Activated CD4-positive, alpha-beta memory T cell treated with anti-CD3 and anti-CD28 coated beads for 36 hours (primary cell): ENCODE results near the gene CSNK2B. TPM values are rescaled to one million over a fixed set of nuclear protein-coding genes. Genes with fewer than 3 reads are reported as not detected.
A peak's percentile ranks its signal among the peaks of the same experiment; 100 is the strongest.

Experiments
- CTCF ChIA-PET: fragments of 350-600 bp; sonication (Branson Sonifier 250); formaldehyde crosslinking; loops from one replicate; lab custom pipeline; 2021; ENCODE audit warnings: antibody characterized with exemption, inconsistent platforms; lab: Charles Lee
- POLR2A ChIA-PET: fragments of 350-600 bp; sonication (Branson Sonifier 250); formaldehyde crosslinking; loops from one replicate; lab custom pipeline; 2021; ENCODE audit warnings: antibody characterized with exemption; lab: Charles Lee
- DNase-seq: peaks from one replicate; pipeline ENCODE4 v3.0.0-alpha.2; 2020
- H3K27ac Mint-ChIP-seq: one replicate; pipeline ENCODE4 v1.8.0; 2021; ENCODE audit warnings: mixed read lengths
- H3K27me3 Mint-ChIP-seq: one replicate; pipeline ENCODE4 v1.8.0; 2021; ENCODE audit warnings: mixed read lengths
- H3K36me3 Mint-ChIP-seq: one replicate; pipeline ENCODE4 v1.8.0; 2021; ENCODE audit warnings: mixed read lengths
- H3K4me1 Mint-ChIP-seq: one replicate; pipeline ENCODE4 v1.8.0; 2021; ENCODE audit warnings: low read depth, mixed read lengths
- H3K4me3 Mint-ChIP-seq: one replicate; pipeline ENCODE4 v1.8.0; 2021; ENCODE audit warnings: mild to moderate bottlenecking, mixed read lengths
- H3K9me3 Mint-ChIP-seq: one replicate; pipeline ENCODE4 v1.8.0; 2021; ENCODE audit warnings: mixed read lengths
- intact Hi-C: fragments of 100-400 bp; cut with micrococcal nuclease; formaldehyde crosslinking; loops from one replicate; pipeline ENCODE4 v1.15.1; 2023
- total RNA-seq, 2 experiments: library from RNA; stranded (reverse); gene quantifications; one replicate each; pipeline ENCODE4 v1.2.3, GENCODE V29; 2021

CSNK2B gene
- total RNA-seq = 100 to 1,000 TPM; 227 to 234 TPM

GRCh38 chr6:31665501-31666336 is at the start of gene CSNK2B:
TSS of gene CSNK2B (plus strand) at chr6:31666080. CDS start at chr6:31666832, 752 bp downstream.
- Mint-ChIP-seq H3K27me3 (no peaks in the 10 kb centered on the region), H3K36me3 (peaks cover 66% of the 10 kb centered on the region), H3K4me1 (peaks cover 61% of the 10 kb centered on the region), H3K27ac (peak within 1 kb of the TSS; percentile 95), H3K9me3 (no peaks in the 10 kb centered on the region), H3K4me3 (peak within 1 kb of the TSS; percentile 88)
- ChIA-PET POLR2A (interaction anchor here (0.6 to 6.0 kb wide), 12 partner anchors 12 to 197 kb away, joined by 3 to 92 read pairs (median 4); partner anchors contain the start of genes APOM, BAG6, CLIC1 and DDX39B), CTCF (interaction anchor here (1.0 to 1.1 kb wide), 2 partner anchors 24 to 73 kb away, joined by 3 to 4 read pairs; no protein-coding TSS in a partner anchor)
- intact Hi-C loops = loop anchor here (1.0 to 2.0 kb wide), 10 partner anchors 13 to 293 kb away; partner anchors contain the start of genes ABHD16A, BAG6, EHMT2 and HSPA1B
- DNase-seq = peak; percentile 99

DNA sequence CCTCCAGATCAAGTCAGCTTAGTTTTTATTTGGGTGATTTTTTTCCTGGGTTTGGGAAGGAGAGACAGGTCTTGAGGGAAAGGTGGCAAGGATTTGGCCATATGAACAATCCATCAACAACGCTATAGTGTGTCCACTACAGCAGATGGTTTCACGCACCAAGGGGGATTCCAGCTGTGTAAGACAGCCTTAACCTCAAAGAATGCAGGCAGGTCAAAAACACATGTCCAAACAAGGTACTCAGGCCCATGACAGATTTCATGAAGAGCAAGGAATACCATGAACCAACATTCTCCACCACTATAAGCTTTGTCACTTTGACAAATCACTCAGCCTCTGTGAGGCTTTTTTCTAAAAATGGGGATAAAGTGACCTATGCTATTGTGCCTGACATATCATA is 48.9 kb upstream of the CSNK2B start:
- H3K36me3 Mint-ChIP-seq = peaks cover 8% of the 10 kb centered on the region
- no peak overlapping the region for H3K27ac Mint-ChIP-seq
- H3K9me3 Mint-ChIP-seq = no peaks in the 10 kb centered on the region
- peak overlapping the region; percentile 7 for H3K4me3 Mint-ChIP-seq
- CTCF ChIA-PET = interaction anchor here (2.2 to 4.5 kb wide), 2 partner anchors 19 to 66 kb away, joined by 7 to 22 read pairs; no protein-coding TSS in a partner anchor
- no peaks in the 10 kb centered on the region for H3K27me3 Mint-ChIP-seq
- H3K4me1 Mint-ChIP-seq = peaks cover 38% of the 10 kb centered on the region
- POLR2A ChIA-PET = no interaction called here
- no peak for DNase-seq
- intact Hi-C loops = loop anchor here (10.0 kb wide), 1 partner anchor 282 kb away; no protein-coding TSS in a partner anchor

- ChIA-PET POLR2A (interaction anchor here (0.8 to 3.5 kb wide), 7 partner anchors 33 to 352 kb away, joined by 3 to 26 read pairs (median 5); partner anchors contain the start of genes BAG6, DDX39B, DXO and GPANK1), CTCF (interaction anchor here (0.8 to 1.3 kb wide), 5 partner anchors 22 to 78 kb away, joined by 3 to 6 read pairs (median 3); partner anchors contain the start of genes DDX39B and NCR3)
- H3K4me3 Mint-ChIP-seq = peak overlapping the region; percentile 91
- H3K9me3 Mint-ChIP-seq = no peaks in the 10 kb centered on the region
- H3K27ac Mint-ChIP-seq = peak overlapping the region; percentile 98
- peak; percentile 98 for DNase-seq
- no peaks in the 10 kb centered on the region for H3K27me3 Mint-ChIP-seq
- peaks cover 47% of the 10 kb centered on the region for H3K4me1 Mint-ChIP-seq
- intact Hi-C loops = loop anchor here (1.0 to 10.0 kb wide), 9 partner anchors 32 to 348 kb away; partner anchors contain the start of genes ATP6V1G2, BAG6, DDX39B and HLA-C
- H3K36me3 Mint-ChIP-seq = peaks cover 31% of the 10 kb centered on the region
These were observed 45.9 kb upstream of the CSNK2B start for GRCh38 chr6:31619805-31620585.

DNA sequence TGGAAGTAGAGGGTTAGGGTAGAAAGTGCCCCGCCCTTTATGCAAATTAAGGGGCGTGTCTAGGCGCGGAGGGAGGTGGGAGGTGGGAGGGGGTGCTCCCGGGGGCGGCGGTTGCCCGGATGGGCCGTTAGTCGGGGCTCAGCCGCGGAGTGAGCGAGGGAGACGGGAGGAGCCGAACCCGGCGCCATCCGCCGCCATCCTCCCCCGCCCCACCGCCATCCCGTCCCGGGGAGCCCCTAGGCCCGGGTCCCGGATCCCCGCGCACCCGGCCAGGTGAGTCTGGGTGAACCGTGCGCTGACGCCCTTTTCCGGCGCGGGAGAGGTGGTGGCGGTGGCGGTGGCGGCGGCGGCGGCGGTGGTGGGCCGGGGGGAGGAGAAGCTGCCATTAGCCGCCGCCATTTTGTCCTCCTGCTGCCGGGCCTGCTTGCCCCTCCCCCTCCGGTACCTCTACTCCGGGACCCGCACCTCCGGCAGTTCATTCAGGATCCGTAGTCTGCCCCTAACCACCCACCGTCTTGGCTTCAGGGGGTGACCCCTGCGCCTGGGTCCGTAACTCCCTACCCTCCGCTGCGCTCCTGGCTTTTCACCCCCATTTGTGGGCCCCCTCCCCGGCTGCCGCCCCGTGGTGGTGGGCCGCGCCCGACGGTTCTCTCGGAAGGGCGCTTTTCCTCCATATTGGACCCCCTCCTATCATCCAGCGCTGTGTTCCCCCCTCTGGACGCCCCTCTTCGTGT is 45.1 kb upstream of the CSNK2B start, which contains the start of gene PRRC2A:
TSS of gene PRRC2A (plus strand) at position 130 of the 734 bp plus-strand sequence. CDS start 2,075 bp downstream, outside the sequence.
- intact Hi-C loops = loop anchor here (1.0 to 2.0 kb wide), 8 partner anchors 32 to 348 kb away; partner anchors contain the start of genes ATP6V1G2, BAG6, DDX39B and HLA-C
- H3K9me3 Mint-ChIP-seq = no peaks in the 10 kb centered on the region
- CTCF ChIA-PET = interaction anchor here (0.8 to 1.3 kb wide), 4 partner anchors 22 to 79 kb away, joined by 3 to 6 read pairs (median 5); partner anchors contain the start of gene DDX39B
- peaks cover 39% of the 10 kb centered on the region for H3K36me3 Mint-ChIP-seq
- peaks cover 40% of the 10 kb centered on the region for H3K4me1 Mint-ChIP-seq
- H3K27ac Mint-ChIP-seq = peak within 1 kb of the TSS; percentile 98
- no peak for DNase-seq
- peak within 1 kb of the TSS; percentile 91 for H3K4me3 Mint-ChIP-seq
- H3K27me3 Mint-ChIP-seq = no peaks in the 10 kb centered on the region
- POLR2A ChIA-PET = interaction anchor here (0.5 to 3.5 kb wide), 9 partner anchors 20 to 351 kb away, joined by 3 to 26 read pairs (median 5); partner anchors contain the start of genes BAG6, CSNK2B, DDX39B and DXO

DNA sequence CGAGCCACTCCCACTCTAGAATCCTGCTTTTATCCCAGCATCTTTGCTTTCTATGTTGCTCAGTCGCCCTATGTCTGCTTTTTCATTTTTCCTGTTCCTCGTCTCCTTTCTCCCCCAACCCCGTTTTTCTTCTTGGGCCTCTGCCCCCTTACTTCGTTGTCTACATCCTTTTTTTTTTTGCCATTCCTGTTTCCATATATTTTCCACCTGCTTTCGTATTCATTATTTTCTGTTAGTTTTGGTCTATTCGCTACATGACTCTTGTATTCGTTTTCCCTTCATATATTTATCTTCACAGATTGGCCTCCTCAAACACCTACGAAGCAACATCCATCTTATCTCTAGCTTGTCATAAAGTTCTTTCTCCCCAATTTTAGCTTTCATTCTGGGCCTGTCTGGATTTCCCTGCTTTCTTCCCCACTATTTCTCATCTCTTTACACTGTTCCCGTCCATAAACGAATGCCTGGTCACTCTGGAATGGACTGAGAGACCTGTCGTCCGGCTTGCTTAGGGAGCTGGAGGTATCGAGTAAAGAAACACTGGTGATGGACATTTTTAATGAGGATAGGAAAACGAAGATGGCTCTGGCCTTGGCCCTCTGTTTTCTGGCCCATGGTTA is 44.5 kb upstream of the CSNK2B start:
- H3K27ac Mint-ChIP-seq = peak overlapping the region; percentile 98
- DNase-seq = no peak
- peak overlapping the region; percentile 91 for H3K4me3 Mint-ChIP-seq
- peaks cover 45% of the 10 kb centered on the region for H3K36me3 Mint-ChIP-seq
- no peaks in the 10 kb centered on the region for H3K9me3 Mint-ChIP-seq
- CTCF ChIA-PET = interaction anchor here (0.9 to 1.9 kb wide), 6 partner anchors 21 to 75 kb away, joined by 3 to 9 read pairs (median 5); partner anchors contain the start of genes ATP6V1G2 and NFKBIL1
- peaks cover 33% of the 10 kb centered on the region for H3K4me1 Mint-ChIP-seq
- POLR2A ChIA-PET = interaction anchor here (0.5 to 3.5 kb wide), 9 partner anchors 13 to 350 kb away, joined by 3 to 26 read pairs (median 5); partner anchors contain the start of genes BAG6, CSNK2B, DDX39B and DXO
- no peaks in the 10 kb centered on the region for H3K27me3 Mint-ChIP-seq
- intact Hi-C loops = loop anchor here (2.0 kb wide), 1 partner anchor 53 kb away; no protein-coding TSS in a partner anchor

GRCh38 chr6:31621991-31622390 is 43.9 kb upstream of the CSNK2B start:
- Mint-ChIP-seq H3K9me3 (no peaks in the 10 kb centered on the region), H3K4me1 (peaks cover 28% of the 10 kb centered on the region), H3K27me3 (no peaks in the 10 kb centered on the region), H3K36me3 (peaks cover 47% of the 10 kb centered on the region), H3K4me3 (peak overlapping the region; percentile 91), H3K27ac (peak overlapping the region; percentile 98)
- intact Hi-C loops = loop anchor here (2.0 kb wide), 1 partner anchor 53 kb away; no protein-coding TSS in a partner anchor
- ChIA-PET CTCF (interaction anchor here (0.8 to 1.9 kb wide), 9 partner anchors 22 to 76 kb away, joined by 3 to 9 read pairs (median 3); partner anchors contain the start of genes ATP6V1G2, LTB and NFKBIL1), POLR2A (interaction anchor here (0.7 to 3.5 kb wide), 6 partner anchors 12 to 106 kb away, joined by 3 to 26 read pairs (median 6); partner anchors contain the start of genes BAG6, CSNK2B, GPANK1 and MCCD1)
- no peak for DNase-seq

DNA sequence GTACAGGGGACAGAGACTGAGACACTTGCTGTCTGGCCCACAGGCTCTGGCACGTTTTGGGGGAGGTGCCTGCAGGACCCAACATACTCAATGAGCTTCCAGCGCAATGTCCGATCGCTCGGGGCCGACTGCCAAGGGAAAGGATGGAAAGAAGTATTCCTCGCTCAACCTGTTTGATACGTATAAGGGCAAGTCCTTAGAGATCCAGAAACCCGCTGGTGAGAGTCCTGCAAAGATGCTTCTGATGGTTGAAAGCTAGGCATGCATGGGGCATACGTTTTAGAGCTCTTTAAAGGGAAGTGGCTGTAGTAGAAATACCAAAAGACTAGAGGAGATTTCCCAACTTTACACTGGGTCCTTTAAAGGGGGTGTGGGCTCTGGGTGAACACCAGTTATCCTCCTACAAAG is 43.2 kb upstream of the CSNK2B start:
- CTCF ChIA-PET = interaction anchor here (0.8 to 1.9 kb wide), 7 partner anchors 24 to 81 kb away, joined by 3 to 9 read pairs (median 3); partner anchors contain the start of genes ATP6V1G2, DDX39B, LTB and NFKBIL1
- intact Hi-C loops = no loop called here
- no peaks in the 10 kb centered on the region for H3K27me3 Mint-ChIP-seq
- peak overlapping the region; percentile 98 for H3K27ac Mint-ChIP-seq
- POLR2A ChIA-PET = interaction anchor here (1.1 to 3.5 kb wide), 5 partner anchors 11 to 94 kb away, joined by 3 to 26 read pairs (median 8); partner anchors contain the start of genes BAG6, CSNK2B, GPANK1 and MCCD1
- no peaks in the 10 kb centered on the region for H3K9me3 Mint-ChIP-seq
- peak overlapping the region; percentile 91 for H3K4me3 Mint-ChIP-seq
- peaks cover 54% of the 10 kb centered on the region for H3K36me3 Mint-ChIP-seq
- no peak for DNase-seq
- peaks cover 27% of the 10 kb centered on the region for H3K4me1 Mint-ChIP-seq

DNA sequence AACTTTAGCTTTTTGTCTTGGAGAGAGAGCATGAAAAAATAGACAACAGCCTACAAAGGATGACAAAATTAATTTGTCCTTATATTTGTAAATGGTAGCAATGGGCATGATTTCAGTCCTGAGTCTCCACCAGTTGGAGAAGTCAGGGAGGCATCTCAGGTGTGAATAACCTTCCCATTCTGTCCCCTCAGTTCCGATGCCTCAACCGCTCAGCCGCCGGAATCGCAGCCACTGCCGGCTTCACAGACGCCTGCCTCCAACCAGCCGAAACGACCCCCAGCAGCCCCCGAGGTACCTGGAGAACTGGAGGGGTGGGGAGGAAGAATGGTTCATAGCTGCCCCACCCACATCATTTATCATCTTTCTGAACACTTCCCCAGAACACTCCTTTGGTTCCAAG is 41.8 kb upstream of the CSNK2B start:
- H3K27me3 Mint-ChIP-seq = no peaks in the 10 kb centered on the region
- ChIA-PET POLR2A (interaction anchor here (0.5 kb wide), 1 partner anchor 46 kb away, joined by 3 read pairs; the partner anchor contains the start of gene LY6G5B), CTCF (interaction anchor here (1.0 kb wide), 1 partner anchor 72 kb away, joined by 4 read pairs; no protein-coding TSS in a partner anchor)
- peaks cover 64% of the 10 kb centered on the region for H3K36me3 Mint-ChIP-seq
- H3K4me3 Mint-ChIP-seq = no peak overlapping the region
- intact Hi-C loops = no loop called here
- peaks cover 20% of the 10 kb centered on the region for H3K4me1 Mint-ChIP-seq
- H3K9me3 Mint-ChIP-seq = no peaks in the 10 kb centered on the region
- DNase-seq = no peak
- peak overlapping the region; percentile 31 for H3K27ac Mint-ChIP-seq

DNA sequence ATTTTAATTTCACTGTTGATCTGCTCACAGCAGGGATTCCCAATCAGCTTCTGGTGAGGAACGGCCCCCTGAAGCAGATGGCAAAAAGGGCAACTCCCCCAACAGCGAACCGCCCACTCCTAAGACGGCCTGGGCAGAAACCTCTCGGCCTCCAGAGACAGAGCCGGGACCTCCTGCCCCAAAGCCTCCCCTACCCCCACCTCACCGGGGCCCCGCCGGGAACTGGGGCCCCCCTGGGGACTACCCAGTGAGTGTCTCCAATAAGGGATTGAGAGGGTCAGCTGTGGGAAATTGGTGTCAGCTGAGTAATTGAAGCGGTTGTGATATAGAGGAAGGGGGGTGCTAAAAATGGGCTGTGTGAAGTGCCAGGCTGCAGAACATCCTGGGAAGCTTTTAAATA is 38.9 kb upstream of the CSNK2B start:
- ChIA-PET CTCF (no interaction called here), POLR2A (interaction anchor here (0.6 to 2.0 kb wide), 6 partner anchors 9 to 229 kb away, joined by 3 to 6 read pairs (median 4); partner anchors contain the start of genes BAG6 and LTB)
- DNase-seq = no peak
- no peak overlapping the region for H3K4me3 Mint-ChIP-seq
- no peak overlapping the region for H3K27ac Mint-ChIP-seq
- peaks cover 80% of the 10 kb centered on the region for H3K36me3 Mint-ChIP-seq
- no peaks in the 10 kb centered on the region for H3K27me3 Mint-ChIP-seq
- H3K4me1 Mint-ChIP-seq = peaks cover 12% of the 10 kb centered on the region
- H3K9me3 Mint-ChIP-seq = no peaks in the 10 kb centered on the region
- intact Hi-C loops = no loop called here
